SK-N-SH treated with all-trans-retinoic acid at 6 μM for 48 hours (cell line): ENCODE measurements around the gene TECR.
A peak's percentile ranks its signal among the peaks of the same experiment; 100 is the strongest.

Source experiments
- ATAC-seq: fragments of 200-7000 bp; cut with Tn5 transposase; 3 replicates; pipeline ENCODE4 v1.9.1; 2020; ENCODE audit warnings: mild to moderate bottlenecking, moderate library complexity
- ARNTL ChIP-seq: fragments of 450-650 bp; formaldehyde crosslinking; IDR thresholded peaks from 2 replicates; pipeline ENCODE4 v1.5.0; 2020; ENCODE audit warnings: low read depth, mild to moderate bottlenecking, moderate library complexity, borderline replicate concordance
- BACH2 ChIP-seq: fragments of 250-450 bp; sonication (Bioruptor Pico); IDR thresholded peaks from 2 replicates; pipeline ENCODE4 v1.9.0; 2021; ENCODE audit warnings: mild to moderate bottlenecking, borderline replicate concordance
- CREB5 ChIP-seq: fragments of 250-450 bp; sonication (Bioruptor Pico); IDR thresholded peaks from 2 replicates; pipeline ENCODE4 v1.5.1; 2020; ENCODE audit warnings: low read depth, mild to moderate bottlenecking, moderate library complexity
- CSDC2 ChIP-seq: fragments of 250-450 bp; sonication (Bioruptor Pico); IDR thresholded peaks from 2 replicates; pipeline ENCODE4 v1.5.0; 2020; ENCODE audit warnings: mild to moderate bottlenecking, moderate library complexity
- CSRNP3 ChIP-seq: fragments of 250-450 bp; sonication (Bioruptor Pico); IDR thresholded peaks from 2 replicates; pipeline ENCODE4 v1.5.1; 2021; ENCODE audit warnings: mild to moderate bottlenecking, moderate library complexity
- ESRRG ChIP-seq: fragments of 250-450 bp; sonication (Bioruptor Pico); IDR thresholded peaks from 2 replicates; pipeline ENCODE4 v1.6.1; 2021; ENCODE audit warnings: mild to moderate bottlenecking
- GLIS3 ChIP-seq: fragments of 250-450 bp; sonication (Bioruptor Pico); IDR thresholded peaks from 2 replicates; pipeline ENCODE4 v1.5.0; 2020; ENCODE audit warnings: mild to moderate bottlenecking, moderate library complexity
- ISL1 ChIP-seq: fragments of 250-450 bp; sonication (Bioruptor Pico); IDR thresholded peaks from 2 replicates; pipeline ENCODE4 v2.1.2; 2022; ENCODE audit warnings: mild to moderate bottlenecking, moderate library complexity
- OSR1 ChIP-seq: fragments of 250-450 bp; sonication (Bioruptor Pico); IDR thresholded peaks from 2 replicates; pipeline ENCODE4 v1.8.0; 2022; ENCODE audit warnings: moderate library complexity, mild to moderate bottlenecking, inconsistent platforms
- POU6F1 ChIP-seq: fragments of 250-450 bp; sonication (Bioruptor Pico); IDR thresholded peaks from 2 replicates; pipeline ENCODE4 v1.8.0; 2021; ENCODE audit warnings: low read depth, mild to moderate bottlenecking, moderate library complexity, borderline replicate concordance
- PPARA ChIP-seq: fragments of 250-450 bp; sonication (Bioruptor Pico); IDR thresholded peaks from 2 replicates; pipeline ENCODE4 v1.5.0; 2020; ENCODE audit warnings: mild to moderate bottlenecking, borderline replicate concordance
- RARB ChIP-seq: fragments of 250-450 bp; sonication (Bioruptor Pico); IDR thresholded peaks from 2 replicates; pipeline ENCODE4 v1.8.0; 2021; ENCODE audit warnings: mild to moderate bottlenecking, moderate library complexity
- SNAI2 ChIP-seq: fragments of 250-450 bp; sonication (Bioruptor Pico); IDR thresholded peaks from 2 replicates; pipeline ENCODE4 v1.5.0; 2020; ENCODE audit warnings: mild to moderate bottlenecking, moderate library complexity
- TCF4 ChIP-seq: fragments of 250-450 bp; sonication (Bioruptor Pico); IDR thresholded peaks from 2 replicates; pipeline ENCODE4 v1.8.0; 2021; ENCODE audit warnings: mild to moderate bottlenecking, moderate library complexity, borderline replicate concordance
- TSHZ2 ChIP-seq: fragments of 250-450 bp; sonication (Bioruptor Pico); IDR thresholded peaks from 2 replicates; pipeline ENCODE4 v1.5.0; 2020; ENCODE audit warnings: mild to moderate bottlenecking, moderate library complexity
- ZFP3 ChIP-seq: fragments of 250-450 bp; sonication (Bioruptor Pico); IDR thresholded peaks from 2 replicates; pipeline ENCODE4 v1.5.0; 2020; ENCODE audit warnings: mild to moderate bottlenecking, moderate library complexity
- ZFP30 ChIP-seq: fragments of 450-650 bp; formaldehyde crosslinking; IDR thresholded peaks from 2 replicates; pipeline ENCODE4 v1.5.0; 2022; ENCODE audit warnings: mild to moderate bottlenecking, moderate library complexity
- ZNF565 ChIP-seq: fragments of 450-650 bp; formaldehyde crosslinking; conservative IDR thresholded peaks from 2 replicates; pipeline ENCODE4 v1.5.0; 2020; ENCODE audit warnings: low read depth, mild to moderate bottlenecking, moderate library complexity
- ZNF70 ChIP-seq: fragments of 450-650 bp; formaldehyde crosslinking; IDR thresholded peaks from 2 replicates; pipeline ENCODE4 v1.5.0; 2020; ENCODE audit warnings: mild to moderate bottlenecking, moderate library complexity
- ZNF8 ChIP-seq: fragments of 450-650 bp; formaldehyde crosslinking; IDR thresholded peaks from 2 replicates; pipeline ENCODE4 v1.5.0; 2020; ENCODE audit warnings: mild to moderate bottlenecking, moderate library complexity

Gene TECR

GRCh38 chr19:14570864-14571527 lies 41.6 kb downstream of the TECR start (continued):
- TF ChIP-seq ZFP3: no peak
- TF ChIP-seq ISL1 (CRISPR knock-in tag): no peak
- no peak for TF ChIP-seq SNAI2

GRCh38 chr19:14571695-14572490 lies 42.5 kb downstream of the TECR start, which contains the start of gene NDUFB7:
TSS of gene NDUFB7 (minus strand) at chr19:14572066. CDS start at chr19:14572000, 66 bp downstream.
- peak; percentile 96 for ATAC-seq
- TF ChIP-seq ZFP3 (0 out of 2 replicates have a peak, but pooled peaks have one; percentile 51), ZFP30 (no peak), GLIS3 (CRISPR knock-in tag) (no peak), TCF4 (peak; percentile 32; the same call in 1 of the 2 replicates), CREB5 (no peak), SNAI2 (peak; percentile 39; the same call in 1 of the 2 replicates), ZNF565 (0 out of 2 replicates have a peak, but pooled peaks have one; percentile 22), ZNF8 (CRISPR knock-in tag) (no peak)

GRCh38 chr19:14575428-14575980 lies 46.1 kb downstream of the TECR start:
- no peak for ATAC-seq
- TF ChIP-seq ARNTL (CRISPR knock-in tag) (no peak), ESRRG (CRISPR knock-in tag) (no peak), CSRNP3 (CRISPR knock-in tag) (no peak), ZFP3 (no peak), CREB5 (no peak), GLIS3 (CRISPR knock-in tag) (no peak), ZNF8 (CRISPR knock-in tag) (no peak), TCF4 (no peak), POU6F1 (CRISPR knock-in tag) (no peak), TSHZ2 (CRISPR knock-in tag) (no peak), OSR1 (CRISPR knock-in tag) (no peak), PPARA (CRISPR knock-in tag) (no peak), BACH2 (CRISPR knock-in tag) (no peak), CSDC2 (no peak), ZNF565 (no peak), ISL1 (CRISPR knock-in tag) (no peak)

GRCh38 chr19:14576363-14576762 lies 47.0 kb downstream of the TECR start:
- ATAC-seq: no peak
- TF ChIP-seq TCF4 (no peak), ISL1 (CRISPR knock-in tag) (no peak), ZFP3 (no peak), ZNF70 (CRISPR knock-in tag) (no peak), PPARA (CRISPR knock-in tag) (no peak), ZFP30 (no peak), RARB (no peak), ZNF8 (CRISPR knock-in tag) (no peak), TSHZ2 (CRISPR knock-in tag) (no peak)
